Stromal cell of bone marrow (primary cell): Measurements from ENCODE around the gene NOA1.

ENCODE experiments used
- DNase-seq: peaks from one replicate; pipeline ENCODE4 v3.0.0-alpha.2; 2012; ENCODE audit warnings: low read depth

The NOA1 gene

GRCh38 chr4:56977321-56978012 lies at the start of gene NOA1:
NOA1 (minus strand) TSS chr4:56977606; CDS start chr4:56977585, 21 bp downstream.
- DNase-seq, result peak; percentile 98

DNA sequence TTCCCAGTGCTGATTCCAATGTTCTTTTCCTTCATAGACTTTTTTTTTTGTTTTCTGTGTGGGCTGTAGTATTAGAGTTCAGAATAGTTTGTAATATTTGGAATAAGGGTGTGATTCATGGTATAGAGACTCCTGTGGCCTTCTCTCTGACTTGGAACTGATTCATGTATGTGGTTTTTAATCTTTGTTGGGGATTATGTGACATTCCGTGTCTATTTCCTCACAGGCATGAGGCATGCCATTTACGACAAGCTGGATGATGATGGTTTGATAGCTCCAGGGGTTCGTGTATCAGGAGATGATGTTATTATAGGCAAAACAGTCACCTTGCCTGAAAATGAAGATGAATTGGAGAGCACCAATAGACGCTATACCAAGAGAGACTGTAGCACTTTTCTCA lies 45.7 kb upstream of the NOA1 start:
- DNase-seq, result peak; percentile 80

GRCh38 chr4:57020467-57021101 lies 43.2 kb upstream of the NOA1 start:
- DNase-seq, result peak; percentile 70

GRCh38 chr4:57018980-57019379 lies 41.6 kb upstream of the NOA1 start:
- DNase-seq, result no peak

DNA sequence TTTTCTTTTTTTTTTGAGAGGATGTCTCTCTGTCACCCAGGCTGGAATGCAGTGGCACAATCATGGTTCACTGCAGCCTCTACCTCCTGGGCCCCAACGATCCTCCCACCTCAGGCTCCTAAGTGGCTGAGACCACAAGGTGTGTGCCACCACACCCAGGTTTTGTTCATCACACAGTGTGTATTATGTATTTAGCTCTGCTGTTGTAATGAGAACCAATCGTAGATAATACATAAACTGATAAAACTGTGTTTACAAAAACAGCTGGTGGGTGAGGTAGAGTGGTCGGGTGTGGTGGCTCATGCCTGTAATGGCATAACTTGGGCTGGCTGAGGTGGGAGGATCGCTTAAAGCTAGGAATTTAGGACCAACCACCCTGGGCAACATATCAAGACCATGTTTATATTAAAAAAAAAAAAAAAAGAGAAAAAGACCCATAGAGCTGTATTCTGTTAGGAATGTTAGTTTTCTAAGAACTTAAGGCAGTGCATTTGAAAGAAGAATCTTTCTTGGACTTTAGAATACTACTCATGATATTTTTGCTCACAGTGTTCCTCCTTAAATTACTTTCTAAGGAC lies 36.2 kb upstream of the NOA1 start:
- DNase-seq, result no peak

GRCh38 chr4:56999751-57000150 lies 22.3 kb upstream of the NOA1 start:
- no peak for DNase-seq

- DNase-seq, result peak; percentile 93
These were observed 18.1 kb upstream of the NOA1 start for GRCh38 chr4:56995525-56995924.

- DNase-seq, result no peak
These were observed 12.9 kb upstream of the NOA1 start for GRCh38 chr4:56990109-56990905.

- no peak for DNase-seq
These were observed 9.5 kb upstream of the NOA1 start for GRCh38 chr4:56986952-56987351.

GRCh38 chr4:56986192-56986591 lies 8.8 kb upstream of the NOA1 start:
- no peak for DNase-seq

DNA sequence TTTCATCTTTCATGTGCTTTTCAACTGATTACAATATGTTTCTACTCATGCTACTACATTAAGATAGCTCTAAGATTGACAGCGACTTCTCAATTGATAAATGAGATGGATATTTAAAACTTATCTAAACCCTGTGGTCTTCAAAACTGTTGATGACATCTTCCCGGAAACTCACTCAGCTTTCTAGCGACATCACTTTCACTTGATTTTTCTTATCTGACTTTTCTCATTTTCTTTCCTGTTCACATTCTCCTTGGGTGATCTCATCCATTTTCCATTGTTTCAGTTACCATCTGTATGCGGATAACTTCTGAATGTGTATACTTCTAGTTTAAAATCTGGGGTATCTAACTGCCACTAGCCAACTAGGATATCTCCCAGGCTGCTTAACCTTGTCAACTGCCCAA lies 4.4 kb upstream of the NOA1 start:
- DNase-seq, result no peak

DNA sequence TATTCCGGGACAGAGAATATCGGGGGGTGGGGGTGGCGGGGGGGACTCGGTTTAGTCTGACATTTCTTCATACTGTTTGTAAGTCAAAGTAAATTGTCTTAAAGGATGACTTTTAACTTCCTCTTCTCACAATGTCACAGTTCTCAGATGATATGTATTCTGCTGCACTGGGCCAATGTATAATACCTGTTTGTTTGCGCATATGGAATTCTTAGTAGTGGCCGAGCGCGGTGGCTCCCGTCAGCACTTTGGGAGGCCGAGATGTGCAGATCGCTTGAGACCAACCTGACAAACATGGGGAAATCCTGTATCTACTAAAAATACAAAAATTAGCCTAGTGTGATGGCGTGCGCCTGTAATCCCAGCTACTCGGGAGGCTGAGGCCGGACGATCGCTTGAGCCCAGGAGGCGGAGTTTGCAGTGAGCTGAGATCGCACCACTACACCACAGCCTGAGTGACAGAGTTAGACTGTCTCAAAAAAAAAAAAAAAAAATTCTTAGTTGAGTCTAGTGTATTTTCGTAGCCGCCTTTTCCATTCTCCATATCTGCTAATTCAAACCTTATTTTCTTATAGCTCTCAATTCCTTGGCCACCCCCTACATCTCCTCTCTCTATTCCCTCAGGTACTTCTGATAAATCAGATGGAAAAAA lies 2.1 kb upstream of the NOA1 start:
- no peak for DNase-seq

DNA sequence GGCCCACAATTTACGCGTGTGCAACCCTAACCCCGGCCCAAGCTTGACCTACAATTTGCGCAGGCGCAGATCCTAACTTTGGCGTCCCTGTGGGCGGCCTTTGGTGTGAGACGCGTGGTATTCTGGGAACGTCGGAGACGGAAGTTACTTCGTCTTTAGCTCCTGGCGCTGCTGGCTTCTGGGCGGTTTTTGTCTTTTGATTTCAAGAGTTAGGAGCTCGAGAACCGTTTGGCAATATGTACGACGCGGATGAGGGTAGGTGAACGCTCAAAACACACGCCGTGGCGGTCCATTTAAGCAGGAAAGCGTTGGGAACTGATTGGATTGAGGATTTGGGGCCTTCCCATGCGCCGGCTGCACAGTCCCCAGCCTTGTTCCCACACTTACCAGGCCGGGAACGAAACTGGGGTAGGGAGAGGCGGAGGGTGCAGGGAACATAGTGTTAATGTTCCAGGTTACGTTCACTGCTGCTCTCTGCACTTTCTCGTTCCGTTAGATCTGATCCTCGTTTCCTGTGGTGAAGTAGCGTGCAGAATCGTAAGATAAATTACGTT lies 1.4 kb upstream of the NOA1 start, which contains the start of gene POLR2B:
Gene POLR2B, plus strand, starts transcription at position 147 of the 554 bp plus-strand sequence. Its CDS starts 90 bp downstream, at position 237.
- peak; percentile 93 for DNase-seq

DNA sequence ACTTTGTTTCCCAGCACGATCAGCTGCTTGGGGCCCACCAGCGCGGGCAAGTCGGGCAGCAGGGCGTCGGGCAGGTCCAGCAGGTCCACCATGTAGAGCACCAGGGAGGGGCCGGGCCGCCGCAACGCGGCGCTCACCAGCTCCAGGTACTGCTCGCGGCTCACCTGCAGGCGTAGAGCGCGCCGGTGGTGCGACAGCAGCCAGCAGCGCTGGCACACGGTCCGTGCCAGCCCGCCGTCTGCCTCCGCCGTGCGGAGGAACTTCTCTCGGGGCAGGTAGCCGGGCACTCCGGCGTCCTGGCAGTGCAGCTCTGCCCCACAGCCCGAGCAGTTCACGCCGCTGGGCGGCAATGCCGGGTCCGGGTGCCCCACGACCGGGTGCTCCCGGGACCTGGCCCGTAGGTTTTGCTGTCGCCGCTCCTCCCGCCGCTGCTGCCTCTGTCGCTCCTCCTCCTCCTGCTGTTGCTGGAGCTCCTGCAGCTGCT lies 527 bp downstream of the NOA1 start:
- DNase-seq, result no peak

DNA sequence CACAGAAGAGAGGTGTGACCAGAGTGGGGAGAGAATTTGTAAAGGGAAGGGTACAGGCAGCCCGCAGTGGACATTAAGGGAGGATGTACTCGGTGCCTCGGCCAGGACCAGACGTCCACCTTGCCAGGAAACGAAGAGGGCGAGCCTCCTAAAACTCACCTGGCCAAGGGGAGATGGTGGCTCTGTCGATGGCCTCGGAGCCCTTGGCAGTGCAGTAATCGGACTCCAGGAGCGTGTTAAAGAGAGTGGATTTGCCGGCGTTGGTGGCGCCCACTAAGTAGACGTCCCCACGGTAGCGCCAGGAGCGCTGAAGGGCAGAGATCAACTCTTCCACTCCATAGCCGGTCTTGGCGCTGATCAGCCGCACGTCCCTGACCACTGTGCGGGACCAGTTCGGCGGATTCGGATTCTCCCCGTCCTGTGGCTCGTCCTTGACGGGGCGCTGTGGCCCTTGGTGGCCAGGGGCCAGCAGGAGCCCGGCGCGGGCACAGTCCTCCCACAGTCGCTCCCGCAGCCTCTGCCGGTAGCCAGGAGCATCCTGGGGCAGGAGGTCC lies 1.0 kb downstream of the NOA1 start:
- no peak for DNase-seq

GRCh38 chr4:56973336-56973735 lies 4.1 kb downstream of the NOA1 start:
- DNase-seq, result no peak

GRCh38 chr4:56972809-56973208 lies 4.6 kb downstream of the NOA1 start:
- DNase-seq, result no peak

DNA sequence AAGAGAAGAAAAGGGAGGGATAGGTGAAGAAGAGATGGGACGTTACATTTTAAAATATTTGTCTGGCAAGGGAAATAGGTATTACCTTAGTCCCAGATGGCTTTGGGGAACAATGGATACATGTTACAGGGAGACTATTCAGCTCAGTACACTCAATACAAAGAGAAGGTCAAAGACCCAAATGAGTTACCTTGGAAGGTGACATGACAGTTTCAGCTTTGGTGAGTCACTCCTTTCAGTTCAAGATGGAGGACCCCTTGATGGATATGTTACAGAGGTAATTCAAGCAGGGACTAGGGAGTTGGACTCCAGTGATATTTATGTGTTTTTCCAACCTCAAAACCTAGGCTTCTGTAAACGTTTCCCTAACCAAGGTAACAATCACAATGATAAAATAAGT lies 5.0 kb downstream of the NOA1 start:
- no peak for DNase-seq

- DNase-seq, result no peak
These were observed 6.0 kb downstream of the NOA1 start for GRCh38 chr4:56971383-56971782.

DNA sequence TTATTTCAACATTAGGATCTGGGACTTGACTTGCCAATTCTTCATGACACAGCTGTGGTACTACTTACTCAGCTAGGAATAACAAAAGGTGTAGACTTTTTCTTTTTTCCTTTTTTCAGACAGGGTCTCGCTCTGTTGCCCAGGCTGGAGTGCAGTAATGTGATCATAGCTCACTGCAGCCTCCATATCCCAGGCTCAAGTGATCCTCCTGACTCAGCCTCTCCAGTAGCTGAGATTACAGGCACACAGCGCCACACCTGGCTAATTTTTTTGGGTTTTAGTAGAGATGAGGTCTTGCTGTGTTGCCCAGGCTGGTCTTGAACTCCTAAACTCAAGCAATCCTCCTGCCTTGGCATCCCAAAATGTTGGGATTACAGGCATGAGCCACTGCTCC lies 16.3 kb downstream of the NOA1 start:
- DNase-seq, result no peak

DNA sequence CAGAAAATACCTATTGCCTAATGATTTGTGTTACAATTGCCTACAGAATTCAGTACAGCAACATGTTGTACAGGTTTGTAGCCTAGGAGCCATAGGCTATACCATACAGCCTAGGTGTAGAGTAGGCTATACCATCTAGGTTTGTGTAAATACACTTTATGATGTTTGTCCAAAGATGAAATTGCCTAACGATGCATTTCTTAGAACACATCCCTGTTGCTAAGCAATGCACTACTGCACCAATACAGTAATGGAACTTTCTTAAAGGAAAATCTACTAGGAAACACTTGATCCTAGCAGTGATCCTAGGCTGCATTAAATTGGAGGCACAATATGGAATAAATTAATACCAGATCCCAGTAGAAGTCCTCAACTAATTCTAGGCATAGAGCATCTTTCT lies 18.3 kb downstream of the NOA1 start:
- no peak for DNase-seq
